ENCODE results near the gene SLC5A6.

SLC5A6 gene

GRCh38 chr2:27211943-27212625 lies at the start of gene SLC5A6, which contains the start of gene ATRAID:
Gene SLC5A6, minus strand, starts transcription at chr2:27212268. Its CDS starts 4,618 bp downstream, at chr2:27207650.
Gene ATRAID, plus strand, starts transcription at chr2:27212041. Its CDS starts 328 bp downstream, at chr2:27212369.
- peak; percentile 72 for DNase-seq (ENCODE audit: low read depth, low spot score)

GRCh38 chr2:27261241-27261925 lies 49.3 kb upstream of the SLC5A6 start:
- no peak for DNase-seq (ENCODE audit: low read depth, low spot score)

- DNase-seq (ENCODE audit: low read depth, low spot score), result no peak
These were observed 46.0 kb upstream of the SLC5A6 start for GRCh38 chr2:27258051-27258450.

- no peak for DNase-seq (ENCODE audit: low read depth, low spot score)
These were observed 44.9 kb upstream of the SLC5A6 start for GRCh38 chr2:27256855-27257454.

GRCh38 chr2:27255660-27256059 lies 43.6 kb upstream of the SLC5A6 start:
- DNase-seq (ENCODE audit: low read depth, low spot score), result no peak

- no peak for DNase-seq (ENCODE audit: low read depth, low spot score)
These were observed 43.1 kb upstream of the SLC5A6 start for GRCh38 chr2:27255187-27255586.

GRCh38 chr2:27251766-27252165 lies 39.7 kb upstream of the SLC5A6 start:
- DNase-seq (ENCODE audit: low read depth, low spot score), result no peak

- DNase-seq (ENCODE audit: low read depth, low spot score), result no peak
These were observed 38.7 kb upstream of the SLC5A6 start for GRCh38 chr2:27250652-27251379.

- DNase-seq (ENCODE audit: low read depth, low spot score), result no peak
These were observed 38.0 kb upstream of the SLC5A6 start for GRCh38 chr2:27249891-27250651.

GRCh38 chr2:27249159-27249890 lies 37.3 kb upstream of the SLC5A6 start:
- no peak for DNase-seq (ENCODE audit: low read depth, low spot score)

GRCh38 chr2:27247893-27248292 lies 35.8 kb upstream of the SLC5A6 start:
- no peak for DNase-seq (ENCODE audit: low read depth, low spot score)

GRCh38 chr2:27245626-27246025 lies 33.6 kb upstream of the SLC5A6 start:
- no peak for DNase-seq (ENCODE audit: low read depth, low spot score)

- DNase-seq (ENCODE audit: low read depth, low spot score), result no peak
These were observed 33.0 kb upstream of the SLC5A6 start for GRCh38 chr2:27245116-27245515.

GRCh38 chr2:27243391-27244130 lies 31.5 kb upstream of the SLC5A6 start:
- DNase-seq (ENCODE audit: low read depth, low spot score), result no peak

GRCh38 chr2:27242614-27242951 lies 30.5 kb upstream of the SLC5A6 start:
- no peak for DNase-seq (ENCODE audit: low read depth, low spot score)

GRCh38 chr2:27241761-27242613 lies 29.9 kb upstream of the SLC5A6 start:
- DNase-seq (ENCODE audit: low read depth, low spot score), result no peak

- DNase-seq (ENCODE audit: low read depth, low spot score), result no peak
These were observed 28.3 kb upstream of the SLC5A6 start for GRCh38 chr2:27240406-27240805.

- no peak for DNase-seq (ENCODE audit: low read depth, low spot score)
These were observed 26.9 kb upstream of the SLC5A6 start for GRCh38 chr2:27238976-27239375.

- no peak for DNase-seq (ENCODE audit: low read depth, low spot score)
These were observed 25.4 kb upstream of the SLC5A6 start for GRCh38 chr2:27237341-27237945.
